ENCODE data around the gene ADAMTSL5.

- TF ChIP-seq DNMT1 (CRISPR knock-in tag; IDR thresholded peaks at IDR 0.05) (no peak), ZNF557 (CRISPR knock-in tag; IDR thresholded peaks at IDR 0.05) (no peak)
These were observed 12.1 kb upstream of the ADAMTSL5 start for GRCh38 chr19:1524972-1525325.

Measured in HepG2 (cell line).